Measurements from ENCODE around the gene SLC36A3.

DNA sequence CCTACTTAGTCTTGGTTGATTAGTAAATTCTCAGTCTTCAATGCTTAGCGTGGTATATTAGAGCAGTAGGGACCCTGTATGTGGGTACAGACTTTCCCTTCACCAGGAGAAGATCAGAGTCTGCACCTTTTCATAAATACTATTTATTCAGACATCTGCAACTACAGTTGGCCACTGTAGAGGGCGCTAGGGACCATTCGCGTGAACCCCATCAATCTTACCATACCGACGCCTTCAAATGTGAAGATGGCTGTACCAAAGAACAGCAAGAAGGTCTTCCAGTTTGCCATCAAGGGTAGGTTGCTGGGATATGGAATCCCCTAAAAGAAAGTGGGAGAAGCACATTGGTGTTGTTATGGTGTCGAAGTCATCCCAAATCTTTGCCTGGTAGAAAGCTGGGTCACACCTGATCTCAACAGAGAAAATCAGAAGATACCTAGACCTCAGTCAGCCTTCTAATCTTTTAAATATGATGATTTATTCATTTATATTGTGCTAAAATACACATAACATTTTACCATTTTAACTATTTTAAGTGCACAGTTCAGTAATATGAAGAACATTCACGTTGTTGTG lies 19.1 kb downstream of the SLC36A3 start:
- TF ChIP-seq POLR2A (IDR thresholded peaks at IDR 0.05; ENCODE audit: low read depth, low read length) (no peak), POLR2AphosphoS5 (IDR thresholded peaks at IDR 0.05; ENCODE audit: low read depth, low read length) (no peak)

Measured in GM12892 (cell line).